Transverse colon (tissue), 4 donors: ENCODE data around the gene ABTB2. TPM values are rescaled to one million over a fixed set of nuclear protein-coding genes. Genes with fewer than 3 reads are reported as not detected.
A peak's percentile ranks its signal among the peaks of the same experiment; 100 is the strongest.

Source experiments
- DNase-seq: peaks from one replicate; pipeline ENCODE4 v3.0.0-alpha.2; 2019
- H3K27ac ChIP-seq, 4 donors: fragments of 200-600 bp; sonication (generic); 2 replicates each; pipeline ENCODE4 v1.5.1; 2016 to 2018; ENCODE audit warnings: inconsistent platforms in 4 of 4
- H3K27me3 ChIP-seq: fragments of 200-600 bp; sonication (generic); 2 replicates; pipeline ENCODE4 v1.5.1; 2017; ENCODE audit warnings: inconsistent platforms
- H3K36me3 ChIP-seq, 4 donors: fragments of 200-600 bp; sonication (generic); 2 replicates each; pipeline ENCODE4 v1.5.1; 2017 to 2019; ENCODE audit warnings: inconsistent platforms in 4 of 4
- H3K4me1 ChIP-seq, 4 donors: fragments of 200-600 bp; sonication (generic); 2 replicates each; pipeline ENCODE4 v1.5.1; 2017 to 2020; ENCODE audit warnings: inconsistent platforms in 4 of 4
- H3K4me3 ChIP-seq, 4 donors: fragments of 200-600 bp; sonication (generic); 1 replicate in 1 of 4; 2 replicates in 3 of 4; pipeline versions ENCODE4 v1.5.1 to v1.6.1; 2017 to 2019; ENCODE audit warnings: inconsistent platforms in 4 of 4
- H3K9me3 ChIP-seq, 2 donors: fragments of 200-600 bp; sonication (generic); 2 replicates each; pipeline ENCODE4 v1.5.1; 2017 to 2019; ENCODE audit warnings: inconsistent platforms in 2 of 2
- CTCF ChIP-seq, 5 experiments: fragments of 200-600 bp in 3 of 5; fragments of 450-650 bp in 2 of 5; sonication (generic) in 3 of 5; IDR thresholded peaks; 1 replicate in 2 of 5; 2 replicates in 3 of 5; pipeline ENCODE4 v1.5.1; 2016 to 2017; ENCODE audit warnings: antibody characterized with exemption in 5 of 5, inconsistent platforms in 3 of 5, mild to moderate bottlenecking in 2 of 5, moderate library complexity in 1 of 5
- EP300 ChIP-seq: sonication (generic); formaldehyde crosslinking; IDR thresholded peaks from one replicate; pipeline ENCODE4 v1.6.1; 2017; ENCODE audit warnings: antibody characterized with exemption, low read depth
- POLR2A ChIP-seq: fragments of 450-650 bp; IDR thresholded peaks from one replicate; pipeline ENCODE4 v1.6.1; 2016; ENCODE audit warnings: antibody characterized with exemption, mild to moderate bottlenecking, moderate library complexity
- POLR2AphosphoS5 ChIP-seq, 3 donors: sonication (generic); formaldehyde crosslinking; IDR thresholded peaks; one replicate each; pipeline ENCODE4 v1.6.1; 2016; ENCODE audit warnings: antibody characterized with exemption in 3 of 3
- WGBS, 2 donors: methylation state at CpG; one replicate each; pipeline ENCODE4 v1.1.5; 2018; ENCODE audit warnings: low coverage in 1 of 2; 5-methylcytosine and 5-hydroxymethylcytosine counted together
- in situ Hi-C, 4 donors: fragments of 200-750 bp; cut with MboI; loops; one replicate each; pipeline versions ENCODE4 v1.15.0 to v1.15.1; 2017; ENCODE audit warnings: low sequenced_read_pairs in 3 of 4, low pct_ligation_motif_present in 1 of 4, low pct_unique_long_range_greater_than_20kb in 1 of 4
- intact Hi-C: fragments of 100-400 bp; cut with DNase I; formaldehyde crosslinking; loops from one replicate; pipeline ENCODE4 v1.15.1; 2023; ENCODE audit warnings: low total_unique reads
- total RNA-seq, 4 donors: library from RNA; depleted of rRNA; stranded (reverse); fragments of >200 nt; gene quantifications; one replicate each; pipeline ENCODE4 v1.1.0, GENCODE V29; 2016

ABTB2 gene
- 10 to 100 TPM in 3 of 4 donors, under 1 TPM in 1; 0.60 to 41.9 (median 20.7) TPM for total RNA-seq

- in situ Hi-C loops = loop anchor here in 2 of 4 donors (25.0 kb wide), 3 partner anchors 370 to 520 kb away; no protein-coding TSS in a partner anchor
- H3K4me3 ChIP-seq = peak within 1 kb of the TSS; percentile 41 to 62 (median 47)
- peak within 1 kb of the TSS; percentile 76 to 91 (median 84) for H3K27ac ChIP-seq
- peaks cover 13 to 26% (median 22%) of the 10 kb centered on the region in 4 donors for H3K4me1 ChIP-seq
- intact Hi-C loops = loop anchor here (2.0 kb wide), 1 partner anchor 183 kb away; no protein-coding TSS in a partner anchor
- H3K9me3 ChIP-seq = no peaks in the 10 kb centered on the region
- TF ChIP-seq EP300 = no peak
- peak; percentile 96 for TF ChIP-seq POLR2A
- no peak for TF ChIP-seq CTCF (IDR thresholded peaks at IDR 0.05)
- TF ChIP-seq POLR2AphosphoS5 (IDR thresholded peaks at IDR 0.05) = peak; percentile 95 to 98 (median 96)
- peak; percentile 99 for DNase-seq
- H3K27me3 ChIP-seq = peaks cover 15% of the 10 kb centered on the region
- no peaks in the 10 kb centered on the region for H3K36me3 ChIP-seq
- 0% methylated on average over 10 of the region's 57 CpGs; no CpG with 5 or more reads in 1 of the 2 donors for WGBS, 2 donors
Observed at GRCh38 chr11:34357701-34358257, at the start of gene ABTB2. ABTB2 (minus strand) TSS chr11:34358010.

DNA sequence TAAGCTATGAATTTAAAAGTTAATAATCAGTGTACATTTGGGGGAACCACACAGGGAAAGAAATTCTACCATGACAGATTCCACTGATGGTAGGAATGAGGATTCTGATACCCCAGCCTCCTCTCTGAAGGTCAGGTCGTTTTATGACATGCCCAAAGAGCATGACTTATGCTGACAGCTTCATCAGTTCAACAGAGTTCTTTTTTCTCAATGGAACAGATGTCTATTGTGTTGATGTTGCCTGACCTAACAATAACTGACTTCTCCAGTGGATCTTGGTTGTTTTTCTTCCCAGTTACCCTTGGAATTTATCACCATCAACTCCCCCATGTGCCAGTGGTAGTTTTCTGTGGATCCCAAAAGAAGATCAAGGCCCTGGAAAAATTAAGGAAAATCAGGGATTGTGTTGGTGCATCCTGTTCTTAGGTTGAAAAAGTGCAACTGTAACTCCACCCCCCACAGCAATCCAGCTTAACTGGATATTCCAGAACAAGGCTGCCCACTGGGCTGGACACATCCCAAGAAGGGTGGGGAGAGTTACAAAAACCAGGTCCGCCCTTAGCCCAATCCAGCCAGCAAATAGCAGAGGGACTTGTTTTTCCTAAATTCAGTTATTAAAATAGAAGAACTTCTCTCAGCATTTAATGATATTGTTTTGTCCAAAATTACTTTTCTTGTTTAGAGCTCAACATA lies 49.5 kb upstream of the ABTB2 start:
- Histone ChIP-seq H3K4me3 (no peak overlapping the region), H3K9me3 (no peaks in the 10 kb centered on the region), H3K27me3 (peaks cover 19% of the 10 kb centered on the region), H3K36me3 (no peaks in the 10 kb centered on the region), H3K27ac (no peak overlapping the region), H3K4me1 (no peaks in the 10 kb centered on the region)
- in situ Hi-C loops (no loop called here), intact Hi-C loops (no loop called here)
- no peak for DNase-seq
- 56% methylated on average over 2 of the region's 2 CpGs; no CpG with 5 or more reads in 1 of the 2 donors for WGBS, 2 donors
- no peak for TF ChIP-seq POLR2A
- no peak for TF ChIP-seq POLR2AphosphoS5 (IDR thresholded peaks at IDR 0.05)
- no peak for TF ChIP-seq CTCF (IDR thresholded peaks at IDR 0.05)
- TF ChIP-seq EP300 = no peak

DNA sequence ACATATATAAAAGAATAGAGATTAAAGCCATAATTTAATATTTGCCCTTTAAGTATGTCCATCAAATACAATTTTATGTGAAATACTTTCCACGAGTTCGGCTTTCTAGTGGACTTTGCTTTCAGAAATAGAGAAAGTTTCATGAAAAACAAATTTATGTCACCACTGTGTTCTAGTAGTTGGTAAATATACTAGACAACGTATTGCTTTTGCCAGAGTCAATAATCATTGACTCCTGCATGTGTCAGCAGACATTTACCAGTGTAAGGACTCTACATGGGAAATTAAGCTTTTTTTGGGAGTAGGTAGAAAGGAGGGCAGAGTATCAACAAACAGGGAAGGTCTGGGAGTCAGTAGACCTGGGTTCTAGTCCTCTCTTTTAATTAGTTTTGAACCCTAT lies 48.6 kb upstream of the ABTB2 start:
- Histone ChIP-seq H3K27ac (no peak overlapping the region), H3K4me3 (no peak overlapping the region), H3K36me3 (no peaks in the 10 kb centered on the region), H3K9me3 (no peaks in the 10 kb centered on the region), H3K4me1 (no peaks in the 10 kb centered on the region), H3K27me3 (peaks cover 19% of the 10 kb centered on the region)
- no peak for DNase-seq
- intact Hi-C loops = no loop called here
- no peak for TF ChIP-seq POLR2AphosphoS5 (IDR thresholded peaks at IDR 0.05)
- TF ChIP-seq POLR2A = no peak
- no peak for TF ChIP-seq EP300
- no peak for TF ChIP-seq CTCF (IDR thresholded peaks at IDR 0.05)
- in situ Hi-C loops = no loop called here
- 81 to 82% methylated on average over 3 of the region's 3 CpGs for WGBS, 2 donors

DNA sequence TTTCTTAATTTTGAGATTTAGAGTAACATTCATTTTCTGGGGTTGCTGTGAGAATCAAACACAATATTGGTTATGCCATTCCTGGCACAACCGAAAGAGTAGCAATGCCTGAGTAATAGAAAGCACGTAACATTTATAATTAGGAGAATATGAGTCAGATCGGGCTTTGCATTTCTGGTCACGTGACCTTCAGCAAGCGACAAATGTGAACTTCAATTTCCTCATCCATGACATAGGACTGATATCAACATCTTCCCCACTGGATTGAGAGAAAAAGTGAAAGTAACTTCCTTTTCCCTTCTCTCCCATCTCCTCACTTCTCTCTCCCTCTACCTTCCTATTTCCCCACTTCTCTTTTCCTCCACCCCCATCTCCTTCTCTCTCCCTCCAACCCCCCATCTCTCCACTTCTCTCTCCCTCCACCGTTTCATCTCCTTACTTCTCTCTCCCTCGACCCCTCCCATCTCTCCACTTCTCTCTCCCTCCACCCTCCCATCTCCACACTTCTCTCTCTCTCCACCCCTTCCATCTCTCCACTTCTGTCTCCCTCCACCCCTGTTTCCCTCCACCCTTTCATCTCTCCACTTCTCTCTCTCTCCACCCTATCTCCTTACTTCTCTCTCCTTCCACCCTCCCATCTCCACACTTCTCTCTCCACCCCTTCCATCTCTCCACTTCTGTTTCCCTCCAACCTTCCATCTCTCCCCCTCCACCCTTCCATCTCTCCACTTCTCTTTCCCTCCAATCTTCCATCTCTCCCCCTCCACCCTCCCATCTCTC lies 47.5 kb upstream of the ABTB2 start:
- 41 to 50% methylated on average over 5 to 6 of the region's 7 CpGs for WGBS, 2 donors
- Histone ChIP-seq H3K27me3 (peaks cover 19% of the 10 kb centered on the region), H3K4me3 (no peak overlapping the region), H3K9me3 (no peaks in the 10 kb centered on the region), H3K4me1 (no peaks in the 10 kb centered on the region), H3K27ac (no peak overlapping the region), H3K36me3 (no peaks in the 10 kb centered on the region)
- intact Hi-C loops (no loop called here), in situ Hi-C loops (no loop called here)
- TF ChIP-seq EP300 = no peak
- DNase-seq = no peak
